Neural cell (in vitro differentiated cells): ENCODE measurements around the gene ATP6AP1. TPM values are rescaled to one million over a fixed set of nuclear protein-coding genes. Genes with fewer than 3 reads are reported as not detected.

Experiments
- H2AFZ ChIP-seq: fragments of 200-600, 300-800 bp; sonication (generic), shearing (Covaris generic); 2 replicates; pipeline ENCODE4 v1.6.0; 2014; ENCODE audit warnings: low read depth, mild to moderate bottlenecking, antibody characterized with exemption, low read length, moderate library complexity
- H3F3A ChIP-seq: fragments of 200-600 bp; shearing (Covaris generic); 2 replicates; pipeline ENCODE4 v1.6.1; 2016; ENCODE audit warnings: mild to moderate bottlenecking, moderate library complexity, mixed read lengths, antibody characterized with exemption, low read length; ENCODE audit not compliant: insufficient read depth, poor library complexity, severe bottlenecking
- H3K27ac ChIP-seq: fragments of 200-600, 300-800 bp; sonication (generic), shearing (Covaris generic); 2 replicates; pipeline ENCODE4 v1.5.1; 2014; ENCODE audit warnings: mild to moderate bottlenecking, low read length, moderate library complexity
- H3K27me3 ChIP-seq: fragments of 300-800, 200-600 bp; sonication (generic), shearing (Covaris generic); 2 replicates; pipeline ENCODE4 v1.6.0; 2014; ENCODE audit warnings: mild to moderate bottlenecking, low read depth, low read length, moderate library complexity; ENCODE audit not compliant: insufficient read depth
- H3K36me3 ChIP-seq: fragments of 300-800, 200-600 bp; sonication (generic), shearing (Covaris generic); 2 replicates; pipeline ENCODE4 v1.5.1; 2014; ENCODE audit warnings: mild to moderate bottlenecking, antibody characterized with exemption, low read length, moderate library complexity; ENCODE audit not compliant: insufficient read depth
- H3K4me2 ChIP-seq: fragments of 300-800, 200-600 bp; sonication (generic), shearing (Covaris generic); 2 replicates; pipeline ENCODE4 v1.6.0; 2014; ENCODE audit warnings: mild to moderate bottlenecking, low read length
- H3K4me3 ChIP-seq: fragments of 300-800, 200-600 bp; sonication (generic), shearing (Covaris generic); 2 replicates; pipeline ENCODE4 v1.5.1; 2014; ENCODE audit warnings: mild to moderate bottlenecking, low read length, moderate library complexity
- H3K79me2 ChIP-seq: fragments of 200-600 bp; shearing (Covaris generic); replicated peaks from 2 replicates; pipeline ENCODE4 v1.6.0; 2014; ENCODE audit warnings: mild to moderate bottlenecking, low read length, moderate library complexity; ENCODE audit not compliant: insufficient read depth
- H3K9ac ChIP-seq: fragments of 300-800, 200-600 bp; sonication (generic), shearing (Covaris generic); 2 replicates; pipeline ENCODE4 v1.6.1; 2016; ENCODE audit warnings: mild to moderate bottlenecking, low read length, mixed read lengths
- H3K9me2 ChIP-seq: fragments of 200-600 bp; shearing (Covaris generic); 2 replicates; pipeline ENCODE4 v1.6.1; 2016; ENCODE audit warnings: mild to moderate bottlenecking, low read length, mixed read lengths; ENCODE audit not compliant: insufficient read depth
- H3K9me3 ChIP-seq: fragments of 200-600, 300-800 bp; sonication (generic), shearing (Covaris generic); 2 replicates; pipeline ENCODE4 v1.6.1; 2016; ENCODE audit warnings: mild to moderate bottlenecking, mixed run types, low read length, moderate library complexity, mixed read lengths
- H4K20me1 ChIP-seq: fragments of 200-600 bp; shearing (Covaris generic); 2 replicates; pipeline ENCODE4 v1.6.1; 2016; ENCODE audit warnings: mild to moderate bottlenecking, mixed run types; ENCODE audit not compliant: insufficient read depth
- EP300 ChIP-seq: fragments of 450-650 bp; conservative IDR thresholded peaks from 2 replicates; pipeline ENCODE4 v1.6.1; 2014; ENCODE audit warnings: antibody characterized with exemption, mild to moderate bottlenecking, moderate library complexity; ENCODE audit not compliant: poor library complexity, severe bottlenecking
- EZH2 ChIP-seq: fragments of 200-600, 300-800 bp; shearing (Covaris generic), sonication (generic); IDR thresholded peaks from 2 replicates; pipeline ENCODE4 v1.6.1; 2014; ENCODE audit warnings: antibody characterized with exemption, low read length, borderline replicate concordance, mild to moderate bottlenecking; ENCODE audit not compliant: insufficient read depth, poor library complexity, severe bottlenecking
- MXI1 ChIP-seq: fragments of 450-650 bp; conservative IDR thresholded peaks from 2 replicates; pipeline ENCODE4 v1.6.1; 2014; ENCODE audit warnings: antibody characterized with exemption, mild to moderate bottlenecking; ENCODE audit not compliant: poor library complexity, severe bottlenecking
- POLR2AphosphoS5 ChIP-seq: IDR thresholded peaks from 2 replicates; pipeline ENCODE4 v1.6.1; 2012
- RAD21 ChIP-seq: fragments of 450-650 bp; conservative IDR thresholded peaks from 2 replicates; pipeline ENCODE4 v1.6.1; 2014; ENCODE audit warnings: antibody characterized with exemption, mild to moderate bottlenecking, moderate library complexity
- SMC3 ChIP-seq: fragments of 450-650 bp; conservative IDR thresholded peaks from 2 replicates; pipeline ENCODE4 v1.6.1; 2014; ENCODE audit warnings: antibody characterized with exemption, mild to moderate bottlenecking, moderate library complexity; ENCODE audit not compliant: poor library complexity
- TAF1 ChIP-seq: IDR thresholded peaks from 2 replicates; pipeline ENCODE4 v1.6.1; 2012; ENCODE audit warnings: low read depth
- polyA plus RNA-seq: library from polyadenylated mRNA; depleted of rRNA; stranded (reverse); fragments of >200 nt; gene quantifications from 2 replicates; pipeline ENCODE4 v1.2.3, GENCODE V29; 2014
- TF ChIP-seq, protein P1 (sequence below): fragments of 450-650 bp; IDR thresholded peaks from 2 replicates; pipeline ENCODE4 v1.5.1; 2014; ENCODE audit warnings: antibody characterized with exemption, mild to moderate bottlenecking, moderate library complexity; ENCODE audit not compliant: poor library complexity, severe bottlenecking
- TF ChIP-seq, protein P2 (sequence below): IDR thresholded peaks from 2 replicates; pipeline ENCODE4 v1.6.1; 2012; ENCODE audit warnings: borderline replicate concordance

ATP6AP1 gene
- polyA plus RNA-seq, 1 donor from 2014 or later, result 126 TPM

DNA sequence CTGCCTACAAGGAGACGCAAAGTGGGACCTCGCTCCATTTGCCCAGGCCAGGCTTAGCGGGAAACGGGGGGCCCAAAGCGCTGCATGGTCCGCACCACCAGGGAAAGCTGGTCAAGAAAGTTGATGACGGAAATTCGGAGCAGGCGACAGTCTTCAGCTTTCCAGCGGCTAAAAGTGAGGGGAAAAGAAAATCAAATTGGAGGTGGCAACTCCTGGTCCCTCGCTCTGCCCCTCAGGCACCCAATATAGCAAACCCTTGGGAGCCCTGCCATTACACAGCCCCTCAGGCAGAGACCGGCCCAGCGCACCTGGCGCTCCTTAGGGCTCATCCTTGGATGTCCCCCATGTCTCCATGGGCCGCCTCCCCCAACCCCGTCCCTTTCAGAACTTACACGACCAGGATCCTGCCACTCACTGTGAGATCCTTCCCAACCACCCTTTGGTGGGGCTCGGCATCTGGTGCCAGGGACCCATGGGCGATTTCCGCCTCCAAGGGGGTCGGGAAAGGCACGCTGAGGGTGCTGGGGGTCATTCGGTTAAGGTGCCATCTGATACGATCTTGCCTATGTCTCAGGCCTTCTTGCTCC, 49.5 kb downstream of the ATP6AP1 start (continued):
- TF ChIP-seq EZH2 (no peak), MXI1 (no peak), POLR2AphosphoS5 (no peak)

DNA sequence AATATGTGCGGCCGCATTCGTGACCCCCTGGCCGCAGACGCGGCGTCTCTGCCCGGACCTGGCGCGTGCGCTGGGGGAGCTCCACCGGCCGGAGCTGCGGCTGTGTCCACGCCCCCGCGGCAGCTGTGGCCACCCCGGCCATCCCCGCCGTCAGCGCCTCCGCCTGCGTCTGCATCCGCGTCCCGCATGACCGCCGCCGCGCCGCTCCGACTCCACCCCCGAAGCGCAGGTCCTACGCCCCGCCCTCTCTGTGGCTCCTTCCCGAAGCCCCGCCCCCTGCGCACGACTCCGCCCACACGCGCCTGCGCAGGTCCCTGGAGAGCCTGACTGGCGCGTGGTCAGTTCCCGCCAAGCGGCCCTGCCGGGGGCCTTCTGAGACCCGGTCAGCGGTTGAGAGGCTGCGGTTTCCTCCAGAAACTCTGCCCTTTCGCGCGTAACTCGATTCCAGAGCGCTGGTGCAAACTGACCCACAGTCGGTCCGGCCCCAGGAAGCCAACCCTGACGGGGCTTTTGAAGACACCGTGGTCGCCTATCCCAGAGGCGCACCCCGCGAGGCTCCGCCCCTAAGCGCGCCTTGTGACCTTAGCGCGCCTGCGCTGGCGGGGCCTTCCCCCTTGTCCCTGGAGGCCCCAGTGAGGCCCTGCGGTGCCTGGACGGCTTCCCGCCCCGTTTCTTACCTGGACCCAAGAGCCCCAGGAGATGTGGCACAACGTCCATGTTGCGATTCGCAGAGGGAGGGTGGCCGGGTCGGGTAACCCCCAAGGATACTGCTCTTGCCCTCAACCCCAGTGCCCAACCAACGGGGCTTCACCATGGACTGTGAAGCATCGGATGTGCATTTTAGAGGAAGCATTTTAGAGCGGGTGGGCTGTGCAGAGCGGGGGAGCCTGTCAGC, 50.5 kb downstream of the ATP6AP1 start, which contains the start of gene LAGE3:
TSS of gene LAGE3 (minus strand) at position 554 of the 895 bp plus-strand sequence. CDS start at position 188, 366 bp downstream.
- H3K27me3 ChIP-seq, result no peaks in the 10 kb centered on the region
- H3K4me3 ChIP-seq, result peak within 1 kb of the TSS; percentile 68
- no peaks in the 10 kb centered on the region for H3K9me3 ChIP-seq
- no peak within 1 kb of the TSS for H3K4me2 ChIP-seq
- H3K79me2 ChIP-seq, result no peaks in the 10 kb centered on the region
- TF ChIP-seq, protein P1, sequence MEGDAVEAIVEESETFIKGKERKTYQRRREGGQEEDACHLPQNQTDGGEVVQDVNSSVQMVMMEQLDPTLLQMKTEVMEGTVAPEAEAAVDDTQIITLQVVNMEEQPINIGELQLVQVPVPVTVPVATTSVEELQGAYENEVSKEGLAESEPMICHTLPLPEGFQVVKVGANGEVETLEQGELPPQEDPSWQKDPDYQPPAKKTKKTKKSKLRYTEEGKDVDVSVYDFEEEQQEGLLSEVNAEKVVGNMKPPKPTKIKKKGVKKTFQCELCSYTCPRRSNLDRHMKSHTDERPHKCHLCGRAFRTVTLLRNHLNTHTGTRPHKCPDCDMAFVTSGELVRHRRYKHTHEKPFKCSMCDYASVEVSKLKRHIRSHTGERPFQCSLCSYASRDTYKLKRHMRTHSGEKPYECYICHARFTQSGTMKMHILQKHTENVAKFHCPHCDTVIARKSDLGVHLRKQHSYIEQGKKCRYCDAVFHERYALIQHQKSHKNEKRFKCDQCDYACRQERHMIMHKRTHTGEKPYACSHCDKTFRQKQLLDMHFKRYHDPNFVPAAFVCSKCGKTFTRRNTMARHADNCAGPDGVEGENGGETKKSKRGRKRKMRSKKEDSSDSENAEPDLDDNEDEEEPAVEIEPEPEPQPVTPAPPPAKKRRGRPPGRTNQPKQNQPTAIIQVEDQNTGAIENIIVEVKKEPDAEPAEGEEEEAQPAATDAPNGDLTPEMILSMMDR, result no peak
- TF ChIP-seq EZH2, result no peak
- TF ChIP-seq POLR2AphosphoS5, result peak; percentile 73
- TF ChIP-seq MXI1, result peak; percentile 53
- no peak for TF ChIP-seq EP300
- TF ChIP-seq RAD21, result no peak
- TF ChIP-seq TAF1, result no peak
- TF ChIP-seq, protein P2, sequence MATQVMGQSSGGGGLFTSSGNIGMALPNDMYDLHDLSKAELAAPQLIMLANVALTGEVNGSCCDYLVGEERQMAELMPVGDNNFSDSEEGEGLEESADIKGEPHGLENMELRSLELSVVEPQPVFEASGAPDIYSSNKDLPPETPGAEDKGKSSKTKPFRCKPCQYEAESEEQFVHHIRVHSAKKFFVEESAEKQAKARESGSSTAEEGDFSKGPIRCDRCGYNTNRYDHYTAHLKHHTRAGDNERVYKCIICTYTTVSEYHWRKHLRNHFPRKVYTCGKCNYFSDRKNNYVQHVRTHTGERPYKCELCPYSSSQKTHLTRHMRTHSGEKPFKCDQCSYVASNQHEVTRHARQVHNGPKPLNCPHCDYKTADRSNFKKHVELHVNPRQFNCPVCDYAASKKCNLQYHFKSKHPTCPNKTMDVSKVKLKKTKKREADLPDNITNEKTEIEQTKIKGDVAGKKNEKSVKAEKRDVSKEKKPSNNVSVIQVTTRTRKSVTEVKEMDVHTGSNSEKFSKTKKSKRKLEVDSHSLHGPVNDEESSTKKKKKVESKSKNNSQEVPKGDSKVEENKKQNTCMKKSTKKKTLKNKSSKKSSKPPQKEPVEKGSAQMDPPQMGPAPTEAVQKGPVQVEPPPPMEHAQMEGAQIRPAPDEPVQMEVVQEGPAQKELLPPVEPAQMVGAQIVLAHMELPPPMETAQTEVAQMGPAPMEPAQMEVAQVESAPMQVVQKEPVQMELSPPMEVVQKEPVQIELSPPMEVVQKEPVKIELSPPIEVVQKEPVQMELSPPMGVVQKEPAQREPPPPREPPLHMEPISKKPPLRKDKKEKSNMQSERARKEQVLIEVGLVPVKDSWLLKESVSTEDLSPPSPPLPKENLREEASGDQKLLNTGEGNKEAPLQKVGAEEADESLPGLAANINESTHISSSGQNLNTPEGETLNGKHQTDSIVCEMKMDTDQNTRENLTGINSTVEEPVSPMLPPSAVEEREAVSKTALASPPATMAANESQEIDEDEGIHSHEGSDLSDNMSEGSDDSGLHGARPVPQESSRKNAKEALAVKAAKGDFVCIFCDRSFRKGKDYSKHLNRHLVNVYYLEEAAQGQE, result no peak
- TF ChIP-seq SMC3, result no peak
- peak within 1 kb of the TSS; percentile 69 for H3K9ac ChIP-seq
- H2AFZ ChIP-seq, result no peak within 1 kb of the TSS
- H3K27ac ChIP-seq, result peak within 1 kb of the TSS; percentile 20
- no peaks in the 10 kb centered on the region for H3K36me3 ChIP-seq
- H4K20me1 ChIP-seq, result no peaks in the 10 kb centered on the region
- no peaks in the 10 kb centered on the region for H3K9me2 ChIP-seq
- no peaks in the 10 kb centered on the region for H3F3A ChIP-seq

DNA sequence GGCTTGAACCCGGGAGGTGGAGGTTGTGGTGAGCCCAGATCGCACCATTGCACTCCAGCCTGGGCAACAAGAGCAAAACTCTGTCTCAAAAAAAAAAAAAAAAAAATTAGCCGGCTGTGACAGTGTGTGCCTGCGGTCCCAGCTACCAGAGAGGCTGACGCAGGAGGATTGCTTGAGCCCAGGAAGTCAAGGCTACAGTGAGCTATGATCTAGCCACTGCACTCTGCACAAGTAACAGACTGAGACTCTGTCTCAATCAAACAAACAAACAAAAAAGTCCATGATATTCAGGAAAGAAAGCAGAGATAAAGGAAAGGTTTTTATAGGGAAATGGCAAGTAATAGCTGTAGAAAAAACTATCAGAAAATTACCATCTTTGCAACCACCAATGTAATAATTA, 52.7 kb downstream of the ATP6AP1 start:
- Histone ChIP-seq H3K9ac (no peak overlapping the region), H4K20me1 (no peaks in the 10 kb centered on the region), H3K9me3 (no peaks in the 10 kb centered on the region), H3K79me2 (no peaks in the 10 kb centered on the region), H3K4me3 (no peak overlapping the region), H2AFZ (no peak overlapping the region), H3K9me2 (no peaks in the 10 kb centered on the region), H3K27me3 (no peaks in the 10 kb centered on the region), H3F3A (no peaks in the 10 kb centered on the region), H3K36me3 (no peaks in the 10 kb centered on the region), H3K27ac (no peak overlapping the region), H3K4me2 (no peak overlapping the region)
- TF ChIP-seq, protein P2, result no peak
- no peak for TF ChIP-seq TAF1
- TF ChIP-seq RAD21, result no peak
- TF ChIP-seq SMC3, result no peak
- no peak for TF ChIP-seq POLR2AphosphoS5
- TF ChIP-seq EP300, result no peak
- TF ChIP-seq, protein P1, result no peak
- no peak for TF ChIP-seq EZH2
- TF ChIP-seq MXI1, result no peak
